Caco-2 (cell line): ENCODE measurements around the gene TMEM198. TPM values are rescaled to one million over a fixed set of nuclear protein-coding genes. Genes with fewer than 3 reads are reported as not detected.

Experiments
- BruUV-seq: library from RNA; stranded (reverse); fragments of 400-500 nt; replicated peaks from 2 replicates; lab custom pipeline; 2021; lab: Mats Ljungman, UMichigan
- CTCF ChIA-PET: fragments of 300-600 bp; sonication (Branson Sonifier 250); formaldehyde crosslinking; loops from one replicate; lab custom pipeline; 2022; ENCODE audit warnings: antibody characterized with exemption; lab: Charles Lee
- POLR2A ChIA-PET: fragments of 300-600 bp; sonication (Branson Sonifier 250); formaldehyde crosslinking; loops from one replicate; lab custom pipeline; 2022; ENCODE audit warnings: antibody characterized with exemption; lab: Charles Lee
- DNase-seq, 2 experiments: peaks; one replicate each; pipeline versions ENCODE4 v3.0.0 to v3.0.0-alpha.2; 2020 to 2022
- H3K27me3 ChIP-seq: replicated peaks from 2 replicates; pipeline ENCODE4 v1.6.0; 2011; ENCODE audit warnings: low read length; ENCODE audit not compliant: control insufficient read depth, insufficient read depth
- H3K36me3 ChIP-seq: 2 replicates; pipeline ENCODE4 v1.5.1; 2011; ENCODE audit warnings: low read length; ENCODE audit not compliant: control insufficient read depth, insufficient read depth
- H3K4me1 ChIP-seq: fragments of 250-450 bp; sonication (Bioruptor Pico); 2 replicates; pipeline ENCODE4 v1.5.1; 2020; ENCODE audit warnings: mild to moderate bottlenecking
- H3K4me3 ChIP-seq: 2 replicates; pipeline ENCODE4 v1.5.1; 2011; ENCODE audit warnings: low read depth, mild to moderate bottlenecking, control low read depth, low read length
- H3K9me3 ChIP-seq: fragments of 250-450 bp; sonication (Bioruptor Pico); 2 replicates; pipeline ENCODE4 v1.5.1; 2020; ENCODE audit warnings: mild to moderate bottlenecking, moderate library complexity
- H3K27ac Mint-ChIP-seq: one replicate; pipeline ENCODE4 v1.8.0; 2022; ENCODE audit warnings: mixed read lengths; ENCODE audit not compliant: unreplicated experiment
- H3K27me3 Mint-ChIP-seq: one replicate; pipeline ENCODE4 v1.8.0; 2022; ENCODE audit warnings: mixed read lengths; ENCODE audit not compliant: insufficient read depth, unreplicated experiment
- H3K36me3 Mint-ChIP-seq: one replicate; pipeline ENCODE4 v1.8.0; 2022; ENCODE audit warnings: mild to moderate bottlenecking, mixed read lengths; ENCODE audit not compliant: insufficient read depth, unreplicated experiment
- H3K4me1 Mint-ChIP-seq: one replicate; pipeline ENCODE4 v1.8.0; 2022; ENCODE audit warnings: low read depth, mixed read lengths; ENCODE audit not compliant: unreplicated experiment
- H3K4me3 Mint-ChIP-seq: one replicate; pipeline ENCODE4 v1.8.0; 2022; ENCODE audit warnings: mild to moderate bottlenecking, moderate library complexity, mixed read lengths; ENCODE audit not compliant: unreplicated experiment
- H3K9me3 Mint-ChIP-seq: one replicate; pipeline ENCODE4 v1.8.0; 2022; ENCODE audit warnings: mixed read lengths; ENCODE audit not compliant: unreplicated experiment
- CTCF ChIP-seq, 2 experiments: fragments of 200-600 bp in 1 of 2; IDR thresholded peaks; 1 replicate in 1 of 2; 2 replicates in 1 of 2; pipeline versions ENCODE4 v1.5.1 to v1.8.0; 2011 to 2022; ENCODE audit warnings: antibody characterized with exemption in 1 of 2, control low read depth in 1 of 2, inconsistent platforms in 1 of 2, low read depth in 1 of 2, low read length in 1 of 2, mild to moderate bottlenecking in 1 of 2, moderate library complexity in 1 of 2; ENCODE audit not compliant: insufficient read depth in 1 of 2, severe bottlenecking in 1 of 2, unreplicated experiment in 1 of 2
- intact Hi-C: fragments of 100-400 bp; cut with micrococcal nuclease; formaldehyde crosslinking; loops from one replicate; pipeline ENCODE4 v1.10.0; 2022; ENCODE audit not compliant: unreplicated experiment
- microRNA-seq: library from miRNA; unstranded; fragments of <30 nt; microRNA quantifications from one replicate; pipeline ENCODE4 v1.2.0, GENCODE V29; 2022
- total RNA-seq: library from RNA; stranded (reverse); gene quantifications from 2 replicates; pipeline ENCODE4 v1.2.3, GENCODE V29; 2022

The TMEM198 gene
- total RNA-seq, 1 experiment from 2014 or later: 8.5 TPM

- no peak for TF ChIP-seq CTCF (IDR thresholded peaks at IDR 0.05; ENCODE audit: insufficient read depth in 1 of 2, low read depth in 1 of 2, low read length in 1 of 2, severe bottlenecking in 1 of 2, unreplicated experiment in 1 of 2)
- DNase-seq: no peak
- intact Hi-C loops: loop anchor here (1.0 to 5.0 kb wide), 3 partner anchors 36 to 55 kb away; partner anchors contain the start of gene CHPF
- no peaks in the 10 kb centered on the region for H3K4me1 Mint-ChIP-seq
- TSS peak; percentile 77 for BruUV-seq
- H3K36me3 Mint-ChIP-seq: peaks cover 14% of the 10 kb centered on the region
- no peaks in the 10 kb centered on the region for H3K9me3 Mint-ChIP-seq
- Histone ChIP-seq H3K4me3 (peak overlapping the region; percentile 72), H3K36me3 (no peaks in the 10 kb centered on the region), H3K27me3 (no peaks in the 10 kb centered on the region), H3K9me3 (no peaks in the 10 kb centered on the region), H3K4me1 (peaks cover 23% of the 10 kb centered on the region)
- POLR2A ChIA-PET: interaction anchor here (0.6 to 2.3 kb wide), 10 partner anchors 10 to 157 kb away, joined by 3 to 13 read pairs (median 4); partner anchors contain the start of genes INHA, OBSL1 and TMEM198
- H3K4me3 Mint-ChIP-seq: peak overlapping the region; percentile 96
- CTCF ChIA-PET: interaction anchor here (0.6 to 2.8 kb wide), 7 partner anchors 44 to 210 kb away, joined by 3 to 11 read pairs (median 4); partner anchors contain the start of genes DNPEP and GMPPA
- no peaks in the 10 kb centered on the region for H3K27me3 Mint-ChIP-seq
- H3K27ac Mint-ChIP-seq: peak overlapping the region; percentile 98
These were observed 54.7 kb downstream of the TMEM198 start for GRCh38 chr2:219598308-219599078.

Small RNA genes lying within 50 kb of the gene (microRNA-seq; reads per million reads assigned to microRNA genes)
- gene MIR3132: not detected

Other genes with a start within 250 kb of the TMEM198 start
- gene PTPRN, start 234.6 kb upstream of the TMEM198 start, total RNA-seq: not detected in 2 replicates
- gene RESP18, start 211.3 kb upstream of the TMEM198 start, total RNA-seq: not detected in 2 replicates
- 102 and 103 TPM in 2 replicates for gene DNPEP, start 156.1 kb upstream of the TMEM198 start, total RNA-seq
- gene DES, start 125.7 kb upstream of the TMEM198 start, total RNA-seq: 0.86 TPM in 1 of 2 replicates, not detected in the other
- 17.2 and 18.6 TPM in 2 replicates for gene SPEG, start 109.2 kb upstream of the TMEM198 start, total RNA-seq
- 51.0 and 53.7 TPM in 2 replicates for gene GMPPA, start 45.1 kb upstream of the TMEM198 start, total RNA-seq
- 0.16 and 0.19 TPM in 2 replicates for gene ASIC4, start 29.5 kb upstream of the TMEM198 start, total RNA-seq
- gene CHPF, start 219 bp upstream of the TMEM198 start, total RNA-seq: 26.4 and 27.3 TPM in 2 replicates
- 56.2 and 57.6 TPM in 2 replicates for gene OBSL1, start 27.5 kb downstream of the TMEM198 start, total RNA-seq
- gene INHA, start 28.3 kb downstream of the TMEM198 start, total RNA-seq: 1.5 TPM in 2 replicates
- 21.7 and 24.3 TPM in 2 replicates for gene STK11IP, start 53.8 kb downstream of the TMEM198 start, total RNA-seq
- gene SLC4A3, start 83.6 kb downstream of the TMEM198 start, total RNA-seq: 6.1 and 6.2 TPM in 2 replicates